RPMI7951 (cell line): ENCODE data around the gene METTL23. TPM values are rescaled to one million over a fixed set of nuclear protein-coding genes. Genes with fewer than 3 reads are reported as not detected.

Experiments used
- DNase-seq: peaks from one replicate; pipeline ENCODE4 v3.0.0-alpha.2; 2012; ENCODE audit warnings: low read depth
- total RNA-seq: library from RNA; depleted of rRNA; stranded (reverse); fragments of >200 nt; shearing (Covaris generic); gene quantifications from 2 replicates; pipeline ENCODE4 v1.2.3, GENCODE V29; 2014; rRNA removed

The METTL23 gene
- total RNA-seq, 1 experiment from 2014 or later: 47.9 TPM

GRCh38 chr17:76757256-76757655 lies 30.6 kb downstream of the METTL23 start:
- DNase-seq: no peak

- no peak for DNase-seq
Measured at GRCh38 chr17:76758570-76758969, 31.9 kb downstream of the METTL23 start.

GRCh38 chr17:76772842-76773525 lies 46.3 kb downstream of the METTL23 start:
- DNase-seq: peak; percentile 93

- no peak for DNase-seq
Measured at GRCh38 chr17:76775021-76775600, 48.5 kb downstream of the METTL23 start.

GRCh38 chr17:76781056-76781982 lies 54.7 kb downstream of the METTL23 start:
- no peak for DNase-seq

DNA sequence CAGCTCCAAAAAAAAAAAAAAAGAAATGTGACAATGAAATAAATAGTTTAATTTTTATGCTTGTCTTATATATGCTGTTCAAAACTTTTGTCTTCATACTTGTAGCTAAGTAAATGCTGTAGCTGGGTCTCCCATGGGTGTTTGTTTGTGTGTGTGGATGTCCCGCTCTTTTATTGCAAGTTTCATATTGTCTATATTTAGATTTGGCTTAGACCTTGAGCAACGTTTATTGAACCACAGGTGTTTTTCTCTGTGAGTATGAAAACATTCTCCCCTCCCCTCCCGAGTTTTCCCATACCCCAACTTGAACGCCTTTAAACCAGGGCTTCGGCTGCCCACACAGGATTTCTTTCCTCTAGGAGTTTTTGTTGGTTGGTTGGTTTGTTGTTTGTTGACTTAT lies 56.5 kb downstream of the METTL23 start:
- DNase-seq: no peak

Other genes with a start within 250 kb of the METTL23 start
- 22.6 and 24.0 TPM in 2 replicates for gene RHBDF2, start 225.4 kb upstream of the METTL23 start, total RNA-seq
- 1.1 and 2.0 TPM in 2 replicates for gene CYGB, start 189.1 kb upstream of the METTL23 start, total RNA-seq
- under 0.01 and 0.48 TPM in 2 replicates for gene PRCD, start 186.8 kb upstream of the METTL23 start, total RNA-seq
- 10.7 and 11.4 TPM in 2 replicates for gene ST6GALNAC2, start 141.0 kb upstream of the METTL23 start, total RNA-seq
- not detected in 2 replicates for gene ST6GALNAC1, start 83.1 kb upstream of the METTL23 start, total RNA-seq
- 59.6 and 59.9 TPM in 2 replicates for gene MXRA7, start 15.9 kb upstream of the METTL23 start, total RNA-seq
- gene JMJD6, start 233 bp upstream of the METTL23 start, total RNA-seq: 24.9 and 26.2 TPM in 2 replicates
- gene SRSF2, start 10.5 kb downstream of the METTL23 start, total RNA-seq: 232 and 251 TPM in 2 replicates
- 23.0 and 23.4 TPM in 2 replicates for gene MFSD11, start 11.3 kb downstream of the METTL23 start, total RNA-seq
- gene MGAT5B, start 141.6 kb downstream of the METTL23 start, total RNA-seq: 4.9 and 6.9 TPM in 2 replicates